ENCODE results near the gene NLRP2B.
"Not testable (repeated sequence)": the region's sequence is repeated elsewhere in the genome, so short reads cannot be mapped to it uniquely, and the experiment has no call there.

NLRP2B gene

GRCh38 chrX:57643698-57644097, 36.4 kb downstream of the NLRP2B start:
- no peak for TF ChIP-seq CTCF (IDR thresholded peaks at IDR 0.05; ENCODE audit: low read depth, low read length, missing control alignments)
- in situ Hi-C loops (cut with HindIII; ENCODE audit: low sequenced_read_pairs): no loop called here
- H3K4me3 ChIP-seq (ENCODE audit: low read depth, low read length): no peak overlapping the region
- no peak for DNase-seq (ENCODE audit: low read depth)

- TF ChIP-seq CTCF (IDR thresholded peaks at IDR 0.05; ENCODE audit: low read depth, low read length, missing control alignments): no peak
- in situ Hi-C loops (cut with HindIII; ENCODE audit: low sequenced_read_pairs): no loop called here
- no peak for DNase-seq (ENCODE audit: low read depth)
- H3K4me3 ChIP-seq (ENCODE audit: low read depth, low read length): no peak overlapping the region
These were observed 38.7 kb downstream of the NLRP2B start for GRCh38 chrX:57641338-57641737.

GRCh38 chrX:57640674-57641016, 39.4 kb downstream of the NLRP2B start:
- TF ChIP-seq CTCF (IDR thresholded peaks at IDR 0.05; ENCODE audit: low read depth, low read length, missing control alignments): no peak
- DNase-seq (ENCODE audit: low read depth): no peak
- H3K4me3 ChIP-seq (ENCODE audit: low read depth, low read length): no peak overlapping the region
- in situ Hi-C loops (cut with HindIII; ENCODE audit: low sequenced_read_pairs): no loop called here

- H3K4me3 ChIP-seq (ENCODE audit: low read depth, low read length); DNase-seq (ENCODE audit: low read depth); in situ Hi-C loops (cut with HindIII; ENCODE audit: low sequenced_read_pairs): not testable (repeated sequence)
These were observed 50.6 kb downstream of the NLRP2B start for GRCh38 chrX:57629438-57629837.

All from astrocyte of the cerebellum (primary cell).